ENCODE results near the gene USP4.

- TF ChIP-seq CTCF (IDR thresholded peaks at IDR 0.05) (no peak), POLR2AphosphoS5 (IDR thresholded peaks at IDR 0.05; ENCODE audit: insufficient read depth in 1 of 2, low read depth in 1 of 2) (no peak)
Measured at GRCh38 chr3:49257187-49257586, 82.7 kb downstream of the USP4 start.

Data from vagina (tissue), 2 donors.